Nephron progenitor cell (in vitro differentiated cells): ENCODE results near the gene LASP1.

Source experiments
- DNase-seq: peaks from one replicate; pipeline ENCODE4 v3.0.0; 2021
- H3K27ac Mint-ChIP-seq: 2 replicates; pipeline ENCODE4 v1.8.0; 2021; ENCODE audit warnings: mild to moderate bottlenecking, moderate library complexity, mixed read lengths
- H3K27me3 Mint-ChIP-seq: 2 replicates; pipeline ENCODE4 v1.8.0; 2021; ENCODE audit warnings: mild to moderate bottlenecking, low read depth, mixed read lengths; ENCODE audit not compliant: poor library complexity
- H3K36me3 Mint-ChIP-seq: 2 replicates; pipeline ENCODE4 v1.8.0; 2021; ENCODE audit warnings: low read depth, mixed read lengths
- H3K4me1 Mint-ChIP-seq: 2 replicates; pipeline ENCODE4 v1.8.0; 2021; ENCODE audit warnings: mixed read lengths
- H3K4me3 Mint-ChIP-seq: 2 replicates; pipeline ENCODE4 v1.8.0; 2021; ENCODE audit warnings: mild to moderate bottlenecking, moderate library complexity, mixed read lengths
- H3K9me3 Mint-ChIP-seq: 2 replicates; pipeline ENCODE4 v1.8.0; 2021; ENCODE audit warnings: mild to moderate bottlenecking, moderate library complexity, mixed read lengths
- TF ChIP-seq, protein P1 (sequence below): fragments of 200-600 bp; sonication (generic); IDR thresholded peaks from 2 replicates; pipeline ENCODE4 v1.5.0; 2021; ENCODE audit warnings: antibody characterized with exemption

LASP1 gene

DNA sequence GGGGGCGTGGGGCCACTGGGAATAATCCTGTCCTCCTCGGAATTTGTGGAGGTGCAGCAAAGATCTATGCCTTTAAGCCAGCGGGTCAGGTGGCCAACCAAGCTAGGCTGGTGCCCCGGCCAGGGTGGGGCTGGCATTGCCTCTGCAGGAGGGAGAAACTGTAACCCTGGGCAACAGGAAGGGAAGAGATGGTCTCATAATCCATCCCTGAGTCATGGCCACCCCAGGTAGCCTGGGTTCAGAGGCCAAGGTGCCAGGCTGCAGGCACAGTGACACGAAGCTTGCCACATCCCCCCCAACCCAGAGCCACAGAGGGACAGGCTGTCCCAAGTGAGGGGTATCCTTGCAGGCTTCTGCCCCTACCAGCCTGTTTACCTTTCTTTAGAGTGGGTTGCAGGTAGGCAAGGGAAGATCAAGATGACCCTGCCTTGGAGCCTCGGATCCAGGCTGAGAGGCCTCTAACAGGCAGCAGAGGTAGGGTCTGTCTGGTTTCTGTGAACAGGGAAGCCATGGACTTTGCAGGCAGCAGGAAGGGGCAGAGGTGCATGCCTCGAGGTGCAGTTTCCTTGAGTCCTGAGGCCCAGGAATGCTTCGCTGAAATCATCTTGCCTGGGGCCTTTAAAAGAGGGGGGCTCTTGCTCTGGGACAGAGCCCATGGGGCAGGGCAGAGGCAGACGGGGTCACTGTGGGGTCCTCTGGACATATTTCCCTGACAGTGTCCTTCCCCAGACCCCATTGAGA lies 4.0 kb downstream of the LASP1 start:
- TF ChIP-seq, protein P1, sequence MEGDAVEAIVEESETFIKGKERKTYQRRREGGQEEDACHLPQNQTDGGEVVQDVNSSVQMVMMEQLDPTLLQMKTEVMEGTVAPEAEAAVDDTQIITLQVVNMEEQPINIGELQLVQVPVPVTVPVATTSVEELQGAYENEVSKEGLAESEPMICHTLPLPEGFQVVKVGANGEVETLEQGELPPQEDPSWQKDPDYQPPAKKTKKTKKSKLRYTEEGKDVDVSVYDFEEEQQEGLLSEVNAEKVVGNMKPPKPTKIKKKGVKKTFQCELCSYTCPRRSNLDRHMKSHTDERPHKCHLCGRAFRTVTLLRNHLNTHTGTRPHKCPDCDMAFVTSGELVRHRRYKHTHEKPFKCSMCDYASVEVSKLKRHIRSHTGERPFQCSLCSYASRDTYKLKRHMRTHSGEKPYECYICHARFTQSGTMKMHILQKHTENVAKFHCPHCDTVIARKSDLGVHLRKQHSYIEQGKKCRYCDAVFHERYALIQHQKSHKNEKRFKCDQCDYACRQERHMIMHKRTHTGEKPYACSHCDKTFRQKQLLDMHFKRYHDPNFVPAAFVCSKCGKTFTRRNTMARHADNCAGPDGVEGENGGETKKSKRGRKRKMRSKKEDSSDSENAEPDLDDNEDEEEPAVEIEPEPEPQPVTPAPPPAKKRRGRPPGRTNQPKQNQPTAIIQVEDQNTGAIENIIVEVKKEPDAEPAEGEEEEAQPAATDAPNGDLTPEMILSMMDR, result no peak
- Mint-ChIP-seq H3K27me3 (peaks cover 11% of the 10 kb centered on the region), H3K4me1 (peaks cover 60% of the 10 kb centered on the region), H3K4me3 (peak overlapping the region; percentile 32), H3K9me3 (no peaks in the 10 kb centered on the region), H3K27ac (no peak overlapping the region), H3K36me3 (peaks cover 10% of the 10 kb centered on the region)
- no peak for DNase-seq

DNA sequence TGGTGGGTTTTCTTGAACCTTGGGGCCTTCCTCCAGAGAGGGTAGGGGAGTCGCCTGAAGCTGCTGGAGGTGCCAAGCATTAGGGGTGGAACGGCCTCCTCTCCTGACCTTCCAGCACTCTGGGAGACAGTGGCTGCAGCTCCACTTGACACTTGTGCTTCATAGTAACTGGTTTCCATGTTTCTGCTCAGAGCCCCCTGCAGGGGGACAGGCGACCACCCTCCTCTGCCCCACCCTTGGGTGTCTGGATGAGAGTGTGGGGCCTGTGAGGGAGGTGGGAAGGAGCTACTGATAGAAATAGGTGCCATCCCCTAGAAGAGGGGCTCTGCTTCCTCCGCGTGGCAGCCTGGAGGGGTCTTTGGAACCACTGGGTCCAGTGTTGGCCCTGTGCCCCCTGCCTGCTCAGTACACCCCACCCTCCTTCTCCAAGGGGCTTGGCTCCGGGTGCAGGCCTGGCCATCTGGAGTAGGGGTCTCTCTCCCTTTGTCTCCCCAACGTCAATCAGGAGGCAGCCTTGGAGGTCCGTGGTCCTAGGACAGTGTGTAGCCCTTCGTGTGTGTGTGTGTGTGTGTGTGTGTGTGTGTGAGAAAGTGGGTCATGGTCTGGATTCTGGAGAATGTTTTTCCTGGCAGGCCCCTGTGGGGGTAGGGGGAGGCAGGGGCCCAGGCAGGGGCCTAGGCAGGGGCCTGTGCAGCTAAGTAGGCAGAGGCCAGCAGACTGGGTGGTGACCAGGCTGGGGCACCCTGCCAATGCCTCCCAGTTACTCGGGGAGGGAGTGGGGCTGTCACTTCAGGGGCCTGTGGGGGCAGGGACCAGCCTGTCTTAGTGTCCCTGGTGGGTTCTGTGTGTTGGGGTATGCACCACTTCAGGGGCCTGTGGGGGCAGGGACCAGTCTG lies 4.9 kb downstream of the LASP1 start:
- Mint-ChIP-seq H3K9me3 (no peaks in the 10 kb centered on the region), H3K27me3 (peaks cover 7% of the 10 kb centered on the region), H3K4me3 (no peak overlapping the region), H3K27ac (no peak overlapping the region), H3K4me1 (peaks cover 65% of the 10 kb centered on the region), H3K36me3 (peaks cover 15% of the 10 kb centered on the region)
- TF ChIP-seq, protein P1, result no peak
- no peak for DNase-seq

GRCh38 chr17:38875477-38876075 lies 5.7 kb downstream of the LASP1 start:
- Mint-ChIP-seq H3K36me3 (peaks cover 16% of the 10 kb centered on the region), H3K27me3 (peaks cover 7% of the 10 kb centered on the region), H3K9me3 (no peaks in the 10 kb centered on the region), H3K4me1 (peaks cover 73% of the 10 kb centered on the region), H3K27ac (no peak overlapping the region), H3K4me3 (no peak overlapping the region)
- TF ChIP-seq, protein P1, result no peak
- DNase-seq, result no peak

GRCh38 chr17:38877130-38877851 lies 7.4 kb downstream of the LASP1 start:
- peaks cover 80% of the 10 kb centered on the region for H3K4me1 Mint-ChIP-seq
- TF ChIP-seq, protein P1, result no peak
- no peak overlapping the region for H3K4me3 Mint-ChIP-seq
- H3K27ac Mint-ChIP-seq, result no peak overlapping the region
- peaks cover 22% of the 10 kb centered on the region for H3K36me3 Mint-ChIP-seq
- H3K9me3 Mint-ChIP-seq, result no peaks in the 10 kb centered on the region
- peaks cover 4% of the 10 kb centered on the region for H3K27me3 Mint-ChIP-seq
- DNase-seq, result no peak

GRCh38 chr17:38879878-38880665 lies 10.2 kb downstream of the LASP1 start:
- TF ChIP-seq, protein P1, result no peak
- Mint-ChIP-seq H3K36me3 (peaks cover 28% of the 10 kb centered on the region), H3K27me3 (no peaks in the 10 kb centered on the region), H3K4me1 (peaks cover 81% of the 10 kb centered on the region), H3K9me3 (no peaks in the 10 kb centered on the region), H3K4me3 (peak overlapping the region; percentile 35), H3K27ac (peak overlapping the region; percentile 96)
- DNase-seq, result peak; percentile 63
